Activated CD4-positive, alpha-beta T cell treated with anti-CD3 and anti-CD28 coated beads for 1 hour (primary cell): ENCODE measurements around the gene CDC5L.

Experiments used
- DNase-seq: peaks from one replicate; pipeline ENCODE4 v3.0.0-alpha.2; 2020

Gene CDC5L

GRCh38 chr6:44375071-44375470 lies 12.4 kb upstream of the CDC5L start:
- no peak for DNase-seq

DNA sequence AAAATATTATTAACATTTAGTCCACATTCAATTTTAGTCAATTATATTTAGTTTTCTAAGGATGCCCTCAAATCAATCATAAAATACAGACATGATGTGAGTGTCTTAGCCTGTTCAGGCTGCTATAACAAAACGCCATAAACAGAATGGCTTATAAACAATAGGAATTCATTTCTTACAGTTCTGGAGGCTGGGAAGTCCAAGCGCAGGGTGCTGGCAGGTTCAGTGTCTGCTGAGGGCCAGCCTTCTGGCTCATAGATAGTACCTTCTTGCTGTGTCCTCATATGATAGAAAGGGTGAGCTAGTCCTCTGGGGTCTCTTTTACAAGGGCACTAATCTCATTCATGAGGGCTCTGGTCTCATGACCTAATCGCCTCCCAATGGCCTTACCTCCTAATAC lies 10.0 kb upstream of the CDC5L start:
- DNase-seq: no peak

GRCh38 chr6:44377971-44378370 lies 9.5 kb upstream of the CDC5L start:
- no peak for DNase-seq

- DNase-seq: no peak
Measured at GRCh38 chr6:44381739-44382138, 5.8 kb upstream of the CDC5L start.

- no peak for DNase-seq
Measured at GRCh38 chr6:44386364-44386928, 1.1 kb upstream of the CDC5L start.

GRCh38 chr6:44386929-44387345 lies 569 bp upstream of the CDC5L start:
- no peak for DNase-seq

- no peak for DNase-seq
Measured at GRCh38 chr6:44388135-44388487, 605 bp downstream of the CDC5L start.

GRCh38 chr6:44388887-44389286 lies 1.4 kb downstream of the CDC5L start:
- no peak for DNase-seq

DNA sequence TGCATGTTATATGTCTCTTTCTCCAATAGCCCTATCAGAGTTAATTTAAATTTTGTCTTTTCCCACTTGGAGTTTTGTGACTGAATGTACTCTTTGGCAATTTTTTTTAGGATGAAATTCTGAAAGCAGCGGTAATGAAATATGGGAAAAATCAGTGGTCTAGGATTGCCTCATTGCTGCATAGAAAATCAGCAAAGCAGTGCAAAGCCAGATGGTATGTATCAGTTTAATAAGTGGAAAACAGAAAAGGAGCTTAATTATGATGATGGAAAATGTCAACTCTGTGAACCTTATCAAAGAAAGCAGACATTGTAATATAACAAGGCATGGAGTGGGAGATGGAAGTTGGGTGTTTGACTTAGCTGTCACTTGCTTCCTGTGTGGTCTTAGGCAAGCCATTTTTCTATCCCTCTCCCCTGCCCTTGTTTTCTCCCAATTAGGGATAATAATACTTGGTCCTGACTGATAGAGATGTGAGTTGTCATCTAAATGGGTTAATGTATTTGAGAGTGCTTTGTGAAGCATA lies 2.7 kb downstream of the CDC5L start:
- no peak for DNase-seq

DNA sequence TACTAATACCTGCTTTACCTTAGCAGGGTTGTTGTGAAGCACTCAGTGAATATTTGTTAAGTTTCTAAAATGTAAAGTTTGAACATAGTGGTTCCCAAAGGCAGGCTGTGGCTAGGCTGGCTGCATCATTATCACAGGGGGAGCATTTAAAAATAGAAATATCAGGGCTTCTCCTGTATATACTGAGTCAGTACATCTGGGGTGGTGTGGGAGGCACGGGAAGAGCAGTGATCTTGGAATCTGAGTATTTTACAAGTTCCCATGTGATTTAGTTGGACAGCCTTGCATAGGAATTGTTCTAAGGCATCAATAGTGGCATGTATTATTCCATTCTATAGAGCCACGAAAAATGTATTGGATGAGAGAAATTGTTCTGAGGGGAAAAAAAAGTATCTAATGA lies 8.0 kb downstream of the CDC5L start:
- no peak for DNase-seq

- no peak for DNase-seq
Measured at GRCh38 chr6:44396968-44397367, 9.5 kb downstream of the CDC5L start.

DNA sequence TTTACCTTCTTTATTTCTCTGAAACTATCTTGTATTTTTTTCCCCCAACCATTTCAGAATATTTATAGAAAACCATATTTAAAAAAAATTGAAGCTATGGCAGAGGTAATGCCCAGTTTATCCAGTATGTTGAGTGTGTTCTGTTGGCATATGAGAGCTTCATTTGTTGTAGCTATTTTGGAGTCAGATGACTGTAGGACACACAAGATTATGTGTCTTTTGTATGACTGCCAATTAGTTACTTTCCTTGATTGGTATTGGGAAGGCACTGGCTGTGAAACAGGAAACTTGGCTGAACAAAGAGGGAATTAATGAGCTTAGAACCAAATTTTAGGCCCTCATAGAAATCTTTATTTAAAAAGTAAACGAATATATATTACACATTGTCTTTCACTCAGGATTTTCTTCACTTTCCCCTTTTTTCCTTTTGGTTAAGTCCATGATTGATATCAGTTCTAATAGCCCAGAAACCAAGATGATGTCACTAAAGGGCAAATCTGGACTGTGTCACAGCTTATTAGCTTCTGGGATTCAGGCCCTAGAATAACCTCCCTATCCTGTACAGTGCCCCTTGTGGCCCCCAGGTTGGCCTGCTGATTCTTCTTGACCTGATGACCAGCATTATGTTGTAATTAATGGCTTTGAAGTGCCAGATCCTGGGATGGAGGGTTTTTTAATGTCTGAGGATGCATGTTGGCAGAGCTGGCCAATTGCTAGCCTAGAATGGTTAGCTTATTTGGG lies 10.1 kb downstream of the CDC5L start:
- DNase-seq: no peak

DNA sequence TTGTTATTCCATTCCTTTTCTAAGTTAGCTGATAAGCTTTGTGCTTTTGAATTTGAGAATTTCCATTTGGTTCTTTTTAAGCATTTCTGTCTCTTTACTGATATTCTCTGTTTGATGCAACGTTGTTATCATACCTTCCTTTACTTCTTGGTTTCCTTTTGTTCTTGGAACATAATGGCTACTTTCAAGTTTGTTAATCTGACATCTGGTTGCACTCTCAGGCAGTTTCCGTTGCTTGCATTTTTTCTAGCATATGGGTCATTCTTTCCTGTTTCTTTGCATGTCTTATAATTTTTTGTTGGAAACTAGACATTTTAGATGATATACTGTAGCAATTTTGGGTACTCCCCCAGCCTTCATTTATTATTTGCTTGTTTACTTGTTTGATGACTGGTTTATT lies 12.5 kb downstream of the CDC5L start:
- DNase-seq: no peak

GRCh38 chr6:44400572-44400971 lies 13.1 kb downstream of the CDC5L start:
- no peak for DNase-seq

- no peak for DNase-seq
Measured at GRCh38 chr6:44401138-44401537, 13.6 kb downstream of the CDC5L start.

- DNase-seq: no peak
Measured at GRCh38 chr6:44404022-44404714, 16.7 kb downstream of the CDC5L start.

- no peak for DNase-seq
Measured at GRCh38 chr6:44404715-44405099, 17.2 kb downstream of the CDC5L start.

DNA sequence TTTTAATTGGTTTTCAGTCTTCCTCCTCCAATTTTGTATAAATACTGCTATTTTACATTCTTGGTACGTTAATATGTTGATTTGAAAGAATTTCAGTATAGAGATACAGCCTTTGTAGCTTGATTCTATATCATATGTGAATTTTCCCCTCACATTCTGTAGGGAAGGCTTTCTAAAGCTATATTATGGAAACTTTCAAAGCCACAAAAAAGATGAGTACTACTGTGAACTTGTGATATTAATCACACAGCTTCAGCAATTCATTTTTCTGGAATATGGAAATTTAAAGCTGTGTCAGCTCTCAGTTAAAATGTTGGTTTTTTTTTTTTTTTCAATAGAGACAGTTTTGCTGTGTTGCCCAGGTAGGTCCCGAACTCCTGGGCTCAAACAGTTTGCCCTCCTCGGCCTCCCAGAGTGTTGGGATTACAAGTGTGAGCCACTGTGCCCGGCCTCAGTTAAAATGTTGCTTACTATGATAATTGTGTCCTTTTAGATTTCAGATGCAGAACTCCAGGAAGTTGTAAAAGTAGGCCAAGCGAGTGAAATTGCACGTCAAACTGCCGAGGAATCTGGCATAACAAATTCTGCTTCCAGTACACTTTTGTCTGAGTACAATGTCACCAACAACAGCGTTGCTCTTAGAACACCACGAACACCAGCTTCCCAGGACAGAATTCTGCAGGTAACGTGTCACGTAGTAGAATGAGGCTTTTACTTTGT lies 20.6 kb downstream of the CDC5L start:
- no peak for DNase-seq

- DNase-seq: no peak
Measured at GRCh38 chr6:44409207-44409794, 21.8 kb downstream of the CDC5L start.

DNA sequence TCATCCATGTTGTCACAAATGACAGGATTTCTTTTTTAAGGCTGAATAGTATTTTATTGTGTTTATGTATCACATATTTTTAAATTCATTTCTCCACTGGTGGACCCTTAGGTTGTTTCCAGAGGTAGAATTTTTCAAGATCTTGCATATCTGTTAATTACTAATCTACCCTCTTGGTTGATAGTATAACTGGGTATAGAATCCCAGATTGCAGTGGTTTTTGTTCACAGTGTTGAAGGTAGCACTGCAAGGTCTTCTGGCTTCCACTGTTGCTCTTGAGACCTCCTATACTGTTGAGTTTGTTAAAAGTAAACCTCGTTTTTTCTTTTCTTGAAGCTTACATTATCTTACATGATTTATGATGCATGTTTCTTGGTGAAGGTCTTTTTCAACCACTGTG lies 22.9 kb downstream of the CDC5L start:
- no peak for DNase-seq

DNA sequence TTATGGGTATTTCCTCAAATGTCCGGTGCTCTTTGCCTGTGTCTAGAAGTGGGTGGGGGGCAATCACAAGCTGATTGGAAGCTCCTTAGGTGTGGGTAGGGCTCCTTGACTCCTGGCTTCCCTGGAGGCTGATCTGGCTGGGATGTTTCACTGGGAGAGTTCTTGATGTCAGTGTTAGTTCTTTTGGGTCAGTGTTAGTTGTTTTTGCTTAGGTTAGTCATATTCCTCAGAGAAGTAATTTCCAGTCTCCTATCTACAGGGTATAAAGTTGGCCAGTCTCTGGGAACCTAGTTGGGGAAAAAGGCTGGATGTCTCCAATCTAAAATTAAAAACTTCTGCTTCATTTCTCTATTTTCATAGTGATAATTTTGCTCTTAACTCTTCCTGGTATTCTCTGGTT lies 23.6 kb downstream of the CDC5L start:
- DNase-seq: no peak

DNA sequence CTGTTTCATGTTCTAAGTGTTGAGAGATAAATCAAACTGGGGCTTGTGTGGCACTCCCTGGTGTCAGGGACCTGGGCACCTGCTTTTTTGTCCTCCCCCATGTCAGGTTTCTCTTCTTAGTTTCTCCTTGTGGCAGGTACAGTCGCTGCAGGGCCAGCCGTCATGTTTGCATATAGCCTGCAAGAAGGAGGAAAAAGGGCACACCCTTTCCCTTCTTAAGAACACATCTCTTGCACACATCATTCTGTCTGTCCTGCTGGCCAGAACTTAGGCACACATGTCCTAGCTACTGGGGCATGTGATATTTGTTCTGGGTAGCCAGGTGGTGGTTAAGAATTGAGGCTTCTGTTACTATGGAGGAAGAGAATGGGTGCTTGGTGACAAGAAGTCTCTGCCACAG lies 27.9 kb downstream of the CDC5L start:
- DNase-seq: no peak

GRCh38 chr6:44415873-44416502 lies 28.5 kb downstream of the CDC5L start:
- no peak for DNase-seq
